Measurements from ENCODE around the gene CRISP2. TPM values are rescaled to one million over a fixed set of nuclear protein-coding genes. Genes with fewer than 3 reads are reported as not detected.

Gene CRISP2
- total and polyA plus RNA-seq, 9 of the 15 experiments (the other 6 are each of a cell fraction or from before 2014, with no cell fraction given): not detected

DNA sequence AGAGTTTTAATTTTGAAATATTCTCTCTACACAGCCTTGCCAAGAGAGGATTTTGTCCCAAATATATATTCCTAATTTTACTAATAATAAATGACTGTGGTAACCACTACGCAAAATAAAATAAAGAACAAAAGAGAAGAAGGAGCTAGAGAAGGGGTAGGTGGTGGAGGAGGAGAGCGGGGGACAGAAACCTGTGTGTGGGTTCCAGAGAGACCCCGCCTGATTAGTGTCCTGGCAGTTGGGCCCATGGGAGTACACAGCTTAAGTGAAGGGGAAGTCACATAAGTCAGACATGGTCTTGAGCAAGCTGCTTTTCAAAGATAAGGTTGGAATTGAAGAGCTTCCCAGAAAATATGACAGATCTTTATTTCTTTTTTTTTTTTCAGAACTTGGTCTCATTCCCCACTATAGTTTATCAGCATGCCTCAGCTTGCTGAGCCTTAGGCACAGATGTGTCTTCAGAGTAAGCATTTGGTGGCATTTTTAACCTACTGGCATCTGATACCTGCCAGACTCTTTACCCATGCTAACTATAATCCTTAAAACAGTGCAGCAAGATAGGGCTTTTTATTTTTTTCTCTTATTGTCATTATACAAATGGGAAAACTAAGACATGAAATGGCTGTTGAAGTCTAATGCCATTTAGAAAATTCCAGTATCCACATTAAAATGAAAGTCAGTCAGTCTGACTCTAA is 67.1 kb downstream of the CRISP2 start (continued):
- TF ChIP-seq GABPB2 (CRISPR knock-in tag; conservative IDR thresholded peaks at IDR 0.05) (no peak), LEF1 (IDR thresholded peaks at IDR 0.05) (peak; percentile 99), ZNF431 (CRISPR knock-in tag; IDR thresholded peaks at IDR 0.05) (no peak), ZNF354B (CRISPR knock-in tag; IDR thresholded peaks at IDR 0.05) (peak; percentile 37; the same call in 1 of the 2 replicates), RUNX1 (IDR thresholded peaks at IDR 0.05; ENCODE audit: low read depth) (no peak), SIN3A (IDR thresholded peaks at IDR 0.05; ENCODE audit: borderline replicate concordance in 2 of 2, control insufficient read depth in 1 of 2, low read depth in 2 of 2, low read length in 2 of 2) (no peak), HDAC3 (IDR thresholded peaks at IDR 0.05; ENCODE audit: borderline replicate concordance, partially characterized antibody) (peak; percentile 88), SMARCA4 (IDR thresholded peaks at IDR 0.05) (peak; percentile 100), ARID2 (IDR thresholded peaks at IDR 0.05) (no peak), SMAD1 (IDR thresholded peaks at IDR 0.05; ENCODE audit: low read depth, low read length, partially characterized antibody) (peak; percentile 73), HNRNPH1 (optimal IDR thresholded peaks at IDR 0.05; ENCODE audit: low read depth, low read length) (no peak), ZNF274 (IDR thresholded peaks at IDR 0.05; ENCODE audit: borderline replicate concordance, low read depth, low read length) (peak; percentile 78; the same call in 1 of the 2 replicates), HNRNPL (IDR thresholded peaks at IDR 0.05; ENCODE audit: low read depth, low read length) (peak; percentile 79), GATAD2A (IDR thresholded peaks at IDR 0.05) (peak; percentile 99), ZNF707 (CRISPR knock-in tag; conservative IDR thresholded peaks at IDR 0.05) (0 out of 2 replicates have a peak, but pooled peaks have one; percentile 8)
- TF ChIP-seq, protein P1, sequence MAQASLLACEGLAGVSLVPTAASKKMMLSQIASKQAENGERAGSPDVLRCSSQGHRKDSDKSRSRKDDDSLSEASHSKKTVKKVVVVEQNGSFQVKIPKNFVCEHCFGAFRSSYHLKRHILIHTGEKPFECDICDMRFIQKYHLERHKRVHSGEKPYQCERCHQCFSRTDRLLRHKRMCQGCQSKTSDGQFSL (CRISPR knock-in tag; IDR thresholded peaks at IDR 0.05): no peak
- TF ChIP-seq, protein P1 (tag; IDR thresholded peaks at IDR 0.05): no peak; a peak in 2 of 4 replicates
- TF ChIP-seq, protein P2, sequence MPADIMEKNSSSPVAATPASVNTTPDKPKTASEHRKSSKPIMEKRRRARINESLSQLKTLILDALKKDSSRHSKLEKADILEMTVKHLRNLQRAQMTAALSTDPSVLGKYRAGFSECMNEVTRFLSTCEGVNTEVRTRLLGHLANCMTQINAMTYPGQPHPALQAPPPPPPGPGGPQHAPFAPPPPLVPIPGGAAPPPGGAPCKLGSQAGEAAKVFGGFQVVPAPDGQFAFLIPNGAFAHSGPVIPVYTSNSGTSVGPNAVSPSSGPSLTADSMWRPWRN (IDR thresholded peaks at IDR 0.05; ENCODE audit: low read depth): peak; percentile 89
- TF ChIP-seq, protein P3, sequence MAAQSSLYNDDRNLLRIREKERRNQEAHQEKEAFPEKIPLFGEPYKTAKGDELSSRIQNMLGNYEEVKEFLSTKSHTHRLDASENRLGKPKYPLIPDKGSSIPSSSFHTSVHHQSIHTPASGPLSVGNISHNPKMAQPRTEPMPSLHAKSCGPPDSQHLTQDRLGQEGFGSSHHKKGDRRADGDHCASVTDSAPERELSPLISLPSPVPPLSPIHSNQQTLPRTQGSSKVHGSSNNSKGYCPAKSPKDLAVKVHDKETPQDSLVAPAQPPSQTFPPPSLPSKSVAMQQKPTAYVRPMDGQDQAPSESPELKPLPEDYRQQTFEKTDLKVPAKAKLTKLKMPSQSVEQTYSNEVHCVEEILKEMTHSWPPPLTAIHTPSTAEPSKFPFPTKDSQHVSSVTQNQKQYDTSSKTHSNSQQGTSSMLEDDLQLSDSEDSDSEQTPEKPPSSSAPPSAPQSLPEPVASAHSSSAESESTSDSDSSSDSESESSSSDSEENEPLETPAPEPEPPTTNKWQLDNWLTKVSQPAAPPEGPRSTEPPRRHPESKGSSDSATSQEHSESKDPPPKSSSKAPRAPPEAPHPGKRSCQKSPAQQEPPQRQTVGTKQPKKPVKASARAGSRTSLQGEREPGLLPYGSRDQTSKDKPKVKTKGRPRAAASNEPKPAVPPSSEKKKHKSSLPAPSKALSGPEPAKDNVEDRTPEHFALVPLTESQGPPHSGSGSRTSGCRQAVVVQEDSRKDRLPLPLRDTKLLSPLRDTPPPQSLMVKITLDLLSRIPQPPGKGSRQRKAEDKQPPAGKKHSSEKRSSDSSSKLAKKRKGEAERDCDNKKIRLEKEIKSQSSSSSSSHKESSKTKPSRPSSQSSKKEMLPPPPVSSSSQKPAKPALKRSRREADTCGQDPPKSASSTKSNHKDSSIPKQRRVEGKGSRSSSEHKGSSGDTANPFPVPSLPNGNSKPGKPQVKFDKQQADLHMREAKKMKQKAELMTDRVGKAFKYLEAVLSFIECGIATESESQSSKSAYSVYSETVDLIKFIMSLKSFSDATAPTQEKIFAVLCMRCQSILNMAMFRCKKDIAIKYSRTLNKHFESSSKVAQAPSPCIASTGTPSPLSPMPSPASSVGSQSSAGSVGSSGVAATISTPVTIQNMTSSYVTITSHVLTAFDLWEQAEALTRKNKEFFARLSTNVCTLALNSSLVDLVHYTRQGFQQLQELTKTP (IDR thresholded peaks at IDR 0.05; ENCODE audit: low read depth in 1 of 2, partially characterized antibody in 2 of 2): peak; percentile 79 to 94
- TF ChIP-seq, protein P4, sequence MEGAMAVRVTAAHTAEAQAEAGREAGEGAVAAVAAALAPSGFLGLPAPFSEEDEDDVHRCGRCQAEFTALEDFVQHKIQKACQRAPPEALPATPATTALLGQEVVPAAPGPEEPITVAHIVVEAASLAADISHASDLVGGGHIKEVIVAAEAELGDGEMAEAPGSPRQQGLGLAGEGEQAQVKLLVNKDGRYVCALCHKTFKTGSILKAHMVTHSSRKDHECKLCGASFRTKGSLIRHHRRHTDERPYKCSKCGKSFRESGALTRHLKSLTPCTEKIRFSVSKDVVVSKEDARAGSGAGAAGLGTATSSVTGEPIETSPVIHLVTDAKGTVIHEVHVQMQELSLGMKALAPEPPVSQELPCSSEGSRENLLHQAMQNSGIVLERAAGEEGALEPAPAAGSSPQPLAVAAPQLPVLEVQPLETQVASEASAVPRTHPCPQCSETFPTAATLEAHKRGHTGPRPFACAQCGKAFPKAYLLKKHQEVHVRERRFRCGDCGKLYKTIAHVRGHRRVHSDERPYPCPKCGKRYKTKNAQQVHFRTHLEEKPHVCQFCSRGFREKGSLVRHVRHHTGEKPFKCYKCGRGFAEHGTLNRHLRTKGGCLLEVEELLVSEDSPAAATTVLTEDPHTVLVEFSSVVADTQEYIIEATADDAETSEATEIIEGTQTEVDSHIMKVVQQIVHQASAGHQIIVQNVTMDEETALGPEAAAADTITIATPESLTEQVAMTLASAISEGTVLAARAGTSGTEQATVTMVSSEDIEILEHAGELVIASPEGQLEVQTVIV (CRISPR knock-in tag; IDR thresholded peaks at IDR 0.05; ENCODE audit: borderline replicate concordance): no peak
